Measurements from ENCODE around the gene PANX1.
"Not testable (repeated sequence)": the region's sequence is repeated elsewhere in the genome, so short reads cannot be mapped to it uniquely, and the experiment has no call there.

The PANX1 gene

DNA sequence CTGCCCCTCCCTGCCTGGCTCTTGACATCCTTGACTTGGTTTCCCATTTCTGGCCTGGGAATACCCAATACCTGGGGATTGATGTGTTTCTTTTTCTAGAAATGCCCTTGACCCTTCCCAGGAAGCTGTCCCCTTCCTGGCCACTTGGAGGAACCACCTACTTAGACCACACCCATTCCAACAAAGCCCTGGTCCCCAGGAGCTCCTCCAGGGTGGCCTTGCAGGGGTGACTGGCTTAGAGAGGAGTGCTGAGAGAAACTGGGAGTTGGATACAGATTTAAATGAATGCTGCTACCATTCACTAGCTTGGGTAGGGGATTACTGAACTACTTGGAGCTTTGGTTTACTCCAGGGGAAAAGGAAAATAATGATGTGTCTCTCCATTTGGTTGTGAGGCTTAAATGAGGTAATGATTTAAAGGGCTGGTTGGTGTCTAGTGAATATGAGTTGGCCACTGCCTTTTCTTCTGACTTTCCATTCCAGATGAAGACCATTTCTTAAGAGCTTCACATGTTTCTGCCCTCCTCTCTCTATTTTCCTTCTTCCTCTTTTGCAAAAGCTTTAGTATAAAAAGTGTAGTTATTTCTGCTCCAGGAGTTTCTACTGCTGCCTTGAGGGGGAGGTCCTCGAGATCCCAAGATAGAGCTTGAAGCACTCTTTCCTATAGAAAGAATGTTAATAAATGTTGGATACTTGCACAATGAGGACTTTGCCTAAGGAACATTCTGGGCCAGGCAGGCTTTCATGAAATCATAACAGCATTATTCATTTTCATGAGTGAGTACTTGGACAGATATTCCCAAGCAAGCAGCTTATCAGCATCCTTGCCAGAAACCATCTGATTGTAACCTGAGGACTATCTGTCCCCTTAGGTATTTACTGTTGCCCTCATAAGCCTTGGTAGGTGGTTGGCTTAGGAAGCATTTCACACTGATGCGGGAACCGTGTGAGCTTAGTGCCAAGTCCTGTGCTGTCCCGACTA lies 22.4 kb downstream of the PANX1 start:
- DNase-seq = no peak

DNA sequence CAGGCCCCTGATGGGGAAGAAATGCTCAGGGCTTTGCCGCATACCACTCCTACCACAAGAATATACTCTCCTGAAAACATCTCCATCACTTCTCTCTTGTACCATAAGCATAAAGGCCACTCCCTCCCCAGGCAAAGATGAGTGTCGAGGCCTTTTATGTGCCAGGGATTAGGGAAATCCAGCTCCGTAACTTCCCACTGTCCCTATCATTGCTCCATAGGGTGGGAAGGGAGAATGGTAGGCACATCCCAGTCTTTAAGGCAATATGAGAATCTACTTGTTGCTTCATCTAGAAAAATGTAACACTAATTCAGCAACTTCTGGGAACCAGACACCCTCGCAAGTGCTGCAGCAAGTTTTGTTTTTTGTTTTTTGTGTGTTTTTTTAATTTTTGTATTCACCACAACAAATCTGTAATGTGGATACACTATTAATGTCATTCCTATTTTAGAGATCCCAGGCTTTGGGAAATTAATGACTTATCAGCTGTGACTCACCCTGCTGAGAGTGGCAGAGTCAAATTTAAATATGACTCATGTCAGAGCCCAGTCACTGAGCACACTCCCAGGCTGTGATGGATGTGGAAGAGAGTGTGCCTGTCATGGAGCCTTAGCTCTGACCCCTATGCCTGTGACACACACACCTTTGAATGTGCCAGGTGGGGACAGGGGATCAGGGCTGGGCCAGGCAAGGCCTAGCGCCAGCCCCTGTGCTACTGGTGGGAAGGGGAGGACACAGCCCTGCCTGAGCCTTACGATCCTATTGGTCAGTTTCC lies 23.4 kb downstream of the PANX1 start:
- DNase-seq = no peak

DNA sequence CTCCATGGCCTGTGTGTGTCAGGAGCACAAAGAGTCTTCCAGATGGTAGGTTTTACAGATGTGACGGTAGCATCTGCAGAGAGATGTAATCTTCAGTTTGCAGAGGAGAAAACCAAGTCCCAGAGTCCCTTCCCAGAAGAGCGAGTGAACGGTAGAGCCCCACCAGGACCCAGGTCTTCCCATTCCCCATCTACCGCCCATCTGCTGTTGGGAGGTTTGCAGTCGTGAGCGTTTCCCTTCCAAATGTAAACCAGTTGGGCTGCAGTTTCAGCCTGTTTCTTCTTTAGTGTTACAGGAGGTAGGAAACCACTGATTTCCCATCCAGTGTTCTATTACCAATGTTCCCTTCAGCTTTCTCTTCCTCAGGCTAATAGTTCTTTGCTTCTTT lies 24.0 kb downstream of the PANX1 start:
- no peak for DNase-seq

DNA sequence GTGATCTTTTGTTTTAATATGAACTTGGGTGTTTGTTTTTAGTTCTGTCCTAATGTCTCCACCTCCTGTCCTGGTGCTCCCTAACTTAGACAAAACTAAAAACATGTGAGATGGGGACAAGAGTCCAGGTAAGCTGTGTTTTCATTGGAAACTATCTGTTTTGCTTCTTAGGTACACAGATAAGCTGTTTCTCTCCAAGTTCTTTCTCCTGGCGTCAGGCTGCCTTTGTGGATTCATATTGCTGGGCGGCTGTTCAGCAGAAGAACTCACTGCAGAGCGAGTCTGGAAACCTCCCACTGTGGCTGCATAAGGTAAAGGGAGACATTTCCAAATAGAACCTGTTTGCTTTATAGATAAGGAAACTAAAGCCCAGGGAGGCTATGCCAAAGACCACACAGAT lies 24.7 kb downstream of the PANX1 start:
- DNase-seq = no peak

DNA sequence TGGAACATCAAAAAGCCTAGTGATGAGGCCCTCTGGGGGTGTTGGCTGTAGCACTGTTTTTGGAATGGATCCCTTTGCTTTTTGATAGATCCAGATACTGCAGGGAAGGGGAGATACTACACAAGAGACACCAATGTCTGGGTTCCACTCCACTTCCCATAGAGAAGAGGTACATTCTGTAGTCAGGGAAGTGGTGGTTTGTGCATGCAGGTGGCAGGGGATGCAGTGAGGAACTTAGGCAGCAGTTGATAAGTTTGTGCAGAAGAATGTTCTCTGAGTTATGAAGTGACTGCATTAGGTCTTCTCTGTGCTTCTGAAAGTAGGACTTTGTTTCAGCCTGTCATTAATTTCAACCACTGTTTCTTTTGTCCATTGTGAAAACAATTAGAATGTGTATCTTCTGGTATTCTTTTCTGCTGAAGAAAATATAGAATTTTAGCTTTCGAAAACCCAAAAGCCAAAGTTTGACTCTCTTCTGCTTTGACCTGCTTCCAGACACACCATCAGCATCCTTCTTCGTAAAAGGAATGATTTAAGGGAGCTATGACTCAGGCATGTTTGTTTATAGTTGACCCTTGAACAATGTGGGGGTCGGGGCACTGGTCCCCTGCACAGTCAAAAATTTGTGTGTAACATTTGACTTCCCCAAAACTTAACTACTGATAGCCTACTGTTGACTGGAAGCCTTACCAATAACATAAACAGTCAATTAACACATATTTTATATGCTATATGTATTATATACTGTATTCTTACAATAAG lies 25.6 kb downstream of the PANX1 start:
- no peak for DNase-seq

DNA sequence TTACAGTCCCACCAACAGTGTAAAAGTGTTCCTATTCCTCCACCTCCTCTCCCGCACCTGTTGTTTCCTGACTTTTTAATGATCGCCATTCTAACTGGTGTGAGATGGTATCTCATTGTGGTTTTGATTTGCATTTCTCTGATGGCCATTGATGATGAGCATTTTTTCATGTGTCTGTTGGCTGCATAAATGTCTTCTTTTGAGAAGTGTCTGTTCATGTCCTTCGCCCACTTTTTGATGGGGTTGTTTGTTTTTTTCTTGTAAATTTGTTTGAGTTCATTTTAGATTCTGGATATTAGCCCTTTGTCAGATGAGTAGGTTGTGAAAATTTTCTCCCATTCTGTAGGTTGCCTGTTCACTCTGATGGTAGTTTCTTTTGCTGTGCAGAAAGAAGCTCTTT lies 28.7 kb downstream of the PANX1 start:
- DNase-seq = not testable (repeated sequence)

DNA sequence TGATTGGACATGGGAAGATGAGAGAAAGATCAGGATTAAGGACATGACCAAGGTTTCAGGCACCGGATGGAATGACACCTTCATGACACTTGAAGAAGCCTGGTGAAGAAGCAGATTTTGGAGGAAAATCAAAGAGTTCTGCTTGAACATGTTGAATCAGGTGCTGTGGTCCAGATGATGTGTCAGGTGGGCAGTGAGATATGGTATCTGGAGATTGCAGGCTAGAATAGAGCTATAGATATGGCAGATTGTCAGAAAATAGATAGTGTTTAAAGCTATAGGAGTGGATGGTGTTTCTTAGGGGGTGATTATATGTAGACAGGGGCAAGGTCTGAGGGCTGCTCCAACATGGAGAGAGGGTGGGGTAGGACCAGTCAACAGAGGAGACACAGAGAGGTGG lies 40.2 kb downstream of the PANX1 start:
- DNase-seq = no peak

DNA sequence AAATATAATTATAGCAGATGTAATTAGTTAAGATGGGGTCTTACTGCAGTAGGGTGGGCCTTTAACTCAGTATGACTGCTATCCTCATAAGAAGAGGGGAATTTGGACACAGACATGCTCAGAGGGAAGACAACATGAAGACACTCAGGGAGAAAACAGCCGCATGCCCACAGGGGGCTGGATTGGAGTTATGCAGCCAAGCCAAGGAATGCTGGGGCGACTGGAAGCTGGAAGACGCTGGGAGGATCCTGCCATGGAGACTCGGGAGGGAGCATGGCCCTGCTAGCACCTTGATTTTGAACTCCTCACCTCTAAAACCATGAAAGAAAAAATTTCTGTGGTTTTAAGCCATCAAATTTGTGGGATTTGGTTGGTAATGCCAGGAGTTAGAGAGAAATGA lies 40.9 kb downstream of the PANX1 start:
- DNase-seq = no peak

DNA sequence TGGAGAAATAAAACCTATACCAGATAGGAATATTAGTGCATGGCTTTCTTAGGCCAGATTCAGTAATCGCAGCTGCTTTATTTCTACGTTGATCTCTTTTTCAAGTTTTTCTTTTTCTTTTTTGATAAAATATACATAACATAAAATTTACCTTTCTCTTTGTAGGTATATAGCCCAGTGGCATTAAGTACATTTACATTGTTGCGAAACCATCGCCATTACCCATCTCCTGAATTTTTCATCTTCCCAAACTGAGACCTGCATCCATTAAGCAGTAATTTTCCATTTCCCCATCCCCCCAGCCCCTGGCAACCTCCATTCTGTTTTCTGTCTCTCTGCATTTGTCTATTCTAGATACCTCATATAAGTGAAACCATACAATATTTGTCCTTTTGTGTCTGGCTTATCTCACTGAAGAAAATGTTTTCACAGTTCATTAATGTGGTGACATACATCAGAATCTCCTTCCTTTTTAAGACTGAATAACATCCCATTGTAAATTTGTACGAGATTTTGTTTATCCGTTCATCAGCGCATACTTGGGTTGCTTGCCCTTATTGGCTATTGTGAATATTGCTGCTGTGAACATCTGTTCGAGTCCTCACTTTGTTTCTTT lies 41.4 kb downstream of the PANX1 start:
- no peak for DNase-seq

DNA sequence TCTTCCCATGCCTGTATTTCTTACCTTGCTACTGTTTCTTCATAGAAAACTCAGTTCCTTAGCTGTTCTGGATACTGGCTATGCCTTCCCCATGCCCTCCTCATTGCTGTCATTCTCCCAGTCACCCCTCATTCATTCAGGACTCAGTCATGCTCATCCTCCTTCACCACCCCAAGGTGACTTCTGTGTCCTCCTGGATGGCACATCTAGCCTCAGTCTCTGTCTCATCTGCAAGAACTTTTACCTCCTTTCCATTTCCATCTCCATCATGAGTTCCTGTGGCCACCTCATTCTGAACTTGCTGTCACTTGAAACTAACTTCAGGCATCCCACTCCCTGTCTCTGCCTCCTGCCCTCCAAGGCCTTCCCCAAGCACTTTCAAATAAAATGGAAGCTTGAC lies 42.3 kb downstream of the PANX1 start:
- DNase-seq = no peak

DNA sequence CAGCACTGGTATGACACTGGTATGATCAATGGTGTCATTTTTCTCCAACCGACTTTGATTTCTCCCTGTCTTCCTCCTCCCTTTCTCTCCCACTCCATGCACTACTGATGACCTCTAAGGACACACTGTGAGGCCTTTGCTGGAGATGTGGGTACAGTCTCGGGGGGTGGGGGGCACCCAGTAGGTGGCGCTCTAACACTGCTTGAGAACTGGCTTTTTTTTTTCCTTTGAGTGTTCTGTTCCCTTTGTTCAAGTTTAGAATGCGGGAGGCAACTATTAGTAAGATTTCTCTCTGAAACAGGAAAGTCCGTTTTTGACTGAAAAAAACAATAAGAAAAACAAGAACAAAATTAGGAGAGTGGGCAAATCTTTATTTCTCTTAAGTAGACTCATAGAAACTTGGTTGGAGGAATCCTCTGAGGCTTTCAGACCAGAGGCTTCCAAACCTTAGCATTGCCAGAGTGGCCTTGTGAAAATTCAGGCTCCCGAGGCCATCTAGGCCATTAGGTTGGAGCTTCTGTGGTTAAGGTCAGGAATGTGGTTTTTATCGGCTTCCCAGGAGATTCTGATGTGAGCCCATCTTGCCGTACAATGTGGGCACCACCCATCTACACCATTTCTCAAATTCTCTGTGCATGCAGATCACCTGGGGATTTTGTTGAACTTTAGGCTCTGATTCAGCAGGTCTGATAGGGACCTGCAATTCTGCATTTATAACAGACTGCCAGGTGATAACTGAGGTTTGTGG lies 43.2 kb downstream of the PANX1 start:
- peak; percentile 12 for DNase-seq

DNA sequence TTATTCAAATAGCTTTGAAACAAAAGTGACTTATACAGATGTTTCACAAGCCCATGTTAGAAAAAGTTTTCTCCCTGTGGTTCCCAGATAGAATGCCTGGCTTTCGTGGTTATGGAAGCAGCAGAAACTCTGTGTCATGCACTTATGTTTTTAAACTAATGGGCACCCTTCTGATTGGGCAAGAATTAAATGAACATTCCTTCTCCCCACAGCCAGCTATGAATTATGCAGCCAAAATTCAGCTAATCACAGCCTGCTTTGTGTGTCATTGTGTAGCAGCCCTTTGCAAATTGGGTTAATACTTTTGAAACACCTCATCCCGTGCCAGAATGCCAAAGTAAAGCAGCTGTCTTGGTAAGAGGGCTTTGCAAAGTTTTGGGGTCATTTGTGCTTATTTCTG lies 46.9 kb downstream of the PANX1 start:
- no peak for DNase-seq

DNA sequence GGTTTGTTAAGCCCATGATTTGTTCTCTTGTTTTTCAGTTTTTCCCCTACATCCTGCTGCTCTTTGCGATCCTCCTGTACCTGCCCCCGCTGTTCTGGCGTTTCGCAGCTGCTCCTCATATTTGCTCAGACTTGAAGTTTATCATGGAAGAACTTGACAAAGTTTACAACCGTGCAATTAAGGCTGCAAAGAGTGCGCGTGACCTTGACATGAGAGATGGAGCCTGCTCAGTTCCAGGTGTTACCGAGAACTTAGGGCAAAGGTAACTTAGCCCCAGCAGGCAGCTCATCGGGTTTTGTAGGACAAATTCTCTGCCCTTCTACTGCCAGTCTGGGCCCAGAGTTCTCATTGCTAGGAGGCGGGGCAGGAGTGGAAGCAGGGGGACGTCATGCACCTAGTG lies 49.7 kb downstream of the PANX1 start:
- no peak for DNase-seq

DNA sequence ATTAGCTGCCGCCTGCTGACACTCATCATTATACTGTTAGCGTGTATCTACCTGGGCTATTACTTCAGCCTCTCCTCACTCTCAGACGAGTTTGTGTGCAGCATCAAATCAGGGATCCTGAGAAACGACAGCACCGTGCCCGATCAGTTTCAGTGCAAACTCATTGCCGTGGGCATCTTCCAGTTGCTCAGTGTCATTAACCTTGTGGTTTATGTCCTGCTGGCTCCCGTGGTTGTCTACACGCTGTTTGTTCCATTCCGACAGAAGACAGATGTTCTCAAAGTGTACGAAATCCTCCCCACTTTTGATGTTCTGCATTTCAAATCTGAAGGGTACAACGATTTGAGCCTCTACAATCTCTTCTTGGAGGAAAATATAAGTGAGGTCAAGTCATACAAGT lies 51.1 kb downstream of the PANX1 start:
- no peak for DNase-seq

DNA sequence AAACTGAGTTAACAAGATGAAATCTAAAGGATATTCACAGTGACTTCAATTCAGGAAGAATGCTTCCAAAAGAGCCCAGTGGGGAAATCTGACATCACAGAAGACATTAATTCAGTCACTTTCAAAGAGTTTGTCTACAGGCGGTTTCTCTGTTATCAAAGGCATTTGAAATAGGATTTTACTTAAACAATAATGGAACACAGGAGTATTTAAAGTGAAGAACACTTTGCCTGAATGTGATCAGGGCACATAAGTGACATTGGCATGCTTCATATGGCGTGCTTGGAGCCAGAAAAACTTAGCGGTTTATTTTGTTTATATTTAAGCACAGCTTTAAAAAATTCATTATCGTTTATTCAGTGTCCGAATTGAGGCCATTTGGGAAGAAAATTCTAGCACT lies 52.9 kb downstream of the PANX1 start:
- DNase-seq = no peak

DNA sequence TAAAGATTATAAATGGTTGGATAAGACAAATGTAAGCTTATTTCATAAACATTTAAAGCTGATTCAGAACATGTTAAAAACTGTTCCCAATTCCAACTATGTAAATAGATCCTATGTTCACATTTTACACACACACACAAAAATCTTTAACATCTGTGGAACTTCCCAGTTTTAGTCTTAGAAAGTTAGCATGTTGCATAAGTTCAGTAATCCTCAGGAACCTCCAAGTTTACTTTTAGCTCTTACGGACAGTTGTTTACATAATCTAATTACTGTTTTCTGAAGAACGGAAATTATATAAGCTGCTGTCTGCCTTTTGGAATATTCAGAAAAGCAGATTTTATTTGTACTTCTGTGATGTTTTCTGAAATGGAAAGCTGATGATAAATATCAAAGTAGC lies 53.3 kb downstream of the PANX1 start:
- DNase-seq = no peak

DNA sequence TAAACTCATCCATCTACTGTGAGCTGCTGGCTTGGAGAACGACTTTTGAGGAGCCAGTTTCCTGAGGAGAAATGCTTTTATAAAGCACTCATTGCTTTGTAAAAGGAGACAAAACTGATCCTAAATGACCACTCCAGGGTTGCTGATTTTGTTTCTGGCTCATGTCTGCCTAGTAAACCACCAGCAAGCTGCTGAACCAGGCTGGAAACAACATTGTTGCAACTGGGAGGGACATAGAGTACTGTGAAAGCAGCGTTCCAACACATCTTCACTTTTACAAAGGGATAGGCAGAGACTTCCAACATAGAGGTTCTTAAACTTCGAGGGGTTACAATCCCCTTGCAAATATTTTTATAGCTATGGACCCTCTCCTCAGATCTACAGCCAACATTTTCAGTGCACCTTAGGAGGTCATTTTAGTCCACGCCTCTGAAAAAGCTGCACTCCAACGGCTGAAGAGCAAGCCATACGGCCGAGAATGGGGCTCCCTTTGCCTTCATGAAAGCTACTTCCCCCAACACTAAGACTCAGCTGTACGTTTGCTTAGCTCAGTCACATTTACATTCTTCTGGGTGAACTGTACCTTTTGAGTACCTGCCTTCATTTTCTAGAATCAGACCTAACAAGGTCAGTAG lies 54.7 kb downstream of the PANX1 start:
- no peak for DNase-seq

DNA sequence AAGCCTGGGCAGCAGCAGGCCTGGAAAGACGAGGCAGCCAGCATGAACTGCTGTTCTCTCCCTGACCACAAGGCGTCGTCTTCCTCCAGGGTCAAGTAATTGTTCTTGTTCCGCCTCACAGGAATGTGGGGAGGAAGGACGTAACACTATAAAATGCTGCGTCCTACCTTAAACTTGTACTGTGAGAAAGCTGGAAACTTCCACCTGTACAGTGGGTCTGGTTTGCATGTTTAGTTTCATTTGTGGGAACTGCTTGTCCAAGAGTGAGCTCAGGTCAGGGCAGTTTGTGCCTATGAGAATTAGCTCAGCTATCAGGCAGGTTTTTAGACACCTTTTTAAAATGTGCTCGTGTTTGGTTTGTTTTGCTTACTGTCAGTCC lies 55.2 kb downstream of the PANX1 start:
- no peak for DNase-seq

DNA sequence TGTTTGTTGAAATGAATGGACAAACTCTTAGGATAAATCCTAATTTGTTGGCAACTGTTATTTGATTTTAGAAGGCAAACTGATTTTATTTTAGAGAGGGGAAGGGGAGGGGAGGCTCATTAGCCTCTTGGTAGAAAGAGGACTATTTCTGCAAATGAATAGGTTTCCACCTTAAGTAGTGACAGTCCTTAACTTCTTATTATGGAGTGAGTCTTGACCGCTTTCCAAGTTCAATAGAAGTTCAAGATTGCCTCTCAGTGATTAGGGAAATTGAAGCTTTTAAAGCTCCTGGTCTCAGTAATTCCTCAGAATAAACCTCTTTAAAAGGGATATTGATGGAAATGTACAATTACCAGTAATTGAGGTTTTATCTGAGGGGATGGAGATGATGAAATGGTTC lies 55.7 kb downstream of the PANX1 start:
- DNase-seq = no peak

DNA sequence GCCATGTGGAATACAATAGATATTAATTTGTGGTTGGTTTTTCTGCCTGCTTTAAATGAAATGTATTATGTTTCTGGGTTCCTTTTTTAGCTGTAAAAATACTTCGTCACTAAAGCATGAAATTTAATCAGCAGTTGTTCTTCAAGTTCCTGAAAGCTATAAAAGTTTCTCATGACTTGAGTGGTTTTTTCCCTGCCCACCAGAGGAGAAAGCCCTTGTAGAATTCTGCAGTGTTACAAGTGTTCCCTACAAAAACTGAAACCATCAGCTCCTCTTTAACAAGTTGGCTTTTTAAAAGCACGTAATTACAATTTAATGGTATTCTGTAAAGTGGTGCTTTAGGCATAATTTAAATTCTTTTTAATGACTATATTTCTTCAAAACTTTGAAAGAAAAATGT lies 56.2 kb downstream of the PANX1 start:
- no peak for DNase-seq

DNA sequence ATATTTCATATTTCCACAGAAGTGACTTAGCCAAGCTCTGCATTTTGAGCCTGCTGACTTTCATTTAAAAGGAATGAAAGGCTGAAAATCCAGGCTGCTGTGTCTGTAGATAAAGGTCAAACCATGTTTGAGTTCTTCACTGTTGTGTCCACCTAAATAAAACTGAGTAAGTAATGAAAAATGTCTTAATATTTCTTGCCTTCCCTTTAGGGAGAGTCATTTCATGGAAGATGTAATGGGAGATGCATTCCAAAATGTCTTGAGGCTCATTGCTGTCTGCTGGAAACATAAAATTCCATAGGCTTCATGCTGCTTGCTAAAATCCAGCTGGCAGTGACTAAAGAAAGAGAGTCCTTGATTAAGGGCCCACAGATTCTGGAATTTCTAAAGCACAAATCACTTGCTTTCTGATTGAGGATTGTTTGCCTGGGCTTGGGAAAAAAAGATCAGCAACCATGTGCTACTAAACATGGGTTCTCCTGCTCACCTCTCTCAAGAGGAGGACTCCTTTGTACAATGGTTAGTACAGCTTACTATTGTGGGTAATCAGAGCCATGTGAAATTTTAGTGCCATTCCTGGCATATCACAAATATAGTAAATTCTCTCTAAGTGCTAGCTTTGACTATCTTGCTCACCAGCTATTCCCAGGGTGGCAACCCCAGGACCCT lies 56.9 kb downstream of the PANX1 start:
- no peak for DNase-seq

All from NK-92 treated with Interleukin-12 subunit alpha and Interleukin-12 subunit beta, amount 100 ng/mL, for 24 hours (cell line).